ENCODE results near the gene UNC13D. TPM values are rescaled to one million over a fixed set of nuclear protein-coding genes. Genes with fewer than 3 reads are reported as not detected.
"Not testable (repeated sequence)": the region's sequence is repeated elsewhere in the genome, so short reads cannot be mapped to it uniquely, and the experiment has no call there.

Gene UNC13D
- 0.06 and 0.86 TPM in 2 replicates for total RNA-seq (2014; rRNA removed; shearing (Covaris generic))

GRCh38 chr17:75843577-75844529 is at the start of gene UNC13D:
Gene UNC13D, minus strand, starts transcription at chr17:75844404. Its CDS starts 67 bp downstream, at chr17:75844337.
- no peak for DNase-seq (ENCODE audit: low read depth)

DNA sequence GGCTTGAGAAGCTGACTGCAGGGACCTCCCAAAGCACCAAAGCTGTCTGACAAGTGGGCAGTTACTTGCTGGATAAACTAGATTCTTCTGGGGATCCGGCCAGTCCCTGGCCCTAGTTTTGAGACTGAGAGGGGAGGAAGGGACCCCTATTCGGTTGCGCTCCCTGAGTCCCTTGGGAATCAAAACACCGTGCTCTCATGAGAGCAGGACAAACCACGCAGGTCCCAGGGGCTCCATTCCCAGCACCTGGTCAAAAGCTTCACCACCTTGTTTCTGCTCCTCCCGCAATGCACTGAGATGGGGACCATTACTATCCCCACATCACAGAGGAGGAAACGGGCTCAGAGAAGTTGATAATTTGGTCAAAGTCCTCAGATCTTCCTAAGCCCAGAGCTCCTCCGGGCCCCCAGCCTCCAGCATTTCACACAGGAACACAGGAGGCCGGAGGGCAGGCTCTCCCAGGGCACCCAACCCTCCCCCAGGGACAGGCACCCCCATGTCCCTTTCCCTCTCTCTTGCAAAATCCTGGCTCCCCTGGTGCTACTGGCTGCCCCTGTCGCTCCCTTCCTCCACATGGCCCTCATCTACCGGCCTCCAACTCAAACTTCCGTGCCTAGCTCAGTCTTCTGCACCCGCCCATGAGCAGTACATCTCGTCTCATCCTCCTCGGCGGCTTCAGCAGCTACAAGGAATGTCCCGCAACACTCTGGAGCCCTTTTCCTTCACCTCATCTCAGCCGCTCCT is 49.3 kb upstream of the UNC13D start:
- DNase-seq (ENCODE audit: low read depth) = no peak

GRCh38 chr17:75892556-75893224 is 48.5 kb upstream of the UNC13D start:
- DNase-seq (ENCODE audit: low read depth) = no peak

DNA sequence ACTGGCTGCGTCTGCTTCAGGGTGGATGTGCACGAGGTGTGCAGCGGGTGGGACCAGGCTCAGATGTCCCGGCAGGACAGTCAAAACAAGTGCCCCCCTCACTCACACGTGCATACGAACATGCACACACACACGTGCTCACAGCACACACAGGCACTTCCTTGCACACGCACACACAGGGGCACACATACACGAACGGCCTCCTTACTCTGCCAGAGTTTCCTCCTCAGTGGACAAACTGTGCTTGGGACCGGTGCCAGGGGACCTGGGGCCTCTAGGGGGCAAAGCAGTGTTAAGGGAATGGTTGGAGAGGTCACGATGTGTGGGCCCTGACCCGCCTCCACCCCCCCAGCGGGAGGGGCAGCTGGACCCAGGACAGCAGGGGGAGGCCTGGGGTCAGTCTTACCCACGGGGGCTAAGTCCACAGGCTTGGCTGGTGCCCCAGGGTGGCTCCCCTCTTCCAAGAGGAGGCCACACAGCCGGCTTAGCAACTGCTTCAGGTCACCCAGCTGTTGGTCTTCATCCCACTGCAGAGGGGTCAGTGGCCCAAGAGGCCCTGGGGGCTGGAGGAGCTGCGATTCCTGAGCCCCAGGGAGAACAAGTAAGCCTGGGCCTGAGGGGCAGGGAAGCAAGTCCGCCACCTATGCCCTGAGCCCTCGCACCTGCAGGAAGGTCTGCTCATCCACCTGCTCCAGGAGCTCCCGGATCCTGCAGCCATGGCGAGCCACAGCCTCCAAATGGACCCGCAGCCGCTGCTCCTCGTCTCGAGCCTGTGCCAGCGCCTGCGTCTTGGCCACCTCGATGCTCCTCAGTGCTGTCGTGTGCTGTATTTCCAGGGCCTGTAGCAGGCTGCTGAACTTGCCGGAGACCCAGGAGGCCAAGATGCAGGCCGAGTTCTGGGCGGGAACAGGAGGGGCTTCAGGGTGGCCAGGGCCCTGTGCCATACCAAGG is 47.7 kb upstream of the UNC13D start:
- no peak for DNase-seq (ENCODE audit: low read depth)

GRCh38 chr17:75891022-75891604 is 46.9 kb upstream of the UNC13D start:
- DNase-seq (ENCODE audit: low read depth) = no peak

- no peak for DNase-seq (ENCODE audit: low read depth)
Observed at GRCh38 chr17:75889454-75889853, 45.2 kb upstream of the UNC13D start.

DNA sequence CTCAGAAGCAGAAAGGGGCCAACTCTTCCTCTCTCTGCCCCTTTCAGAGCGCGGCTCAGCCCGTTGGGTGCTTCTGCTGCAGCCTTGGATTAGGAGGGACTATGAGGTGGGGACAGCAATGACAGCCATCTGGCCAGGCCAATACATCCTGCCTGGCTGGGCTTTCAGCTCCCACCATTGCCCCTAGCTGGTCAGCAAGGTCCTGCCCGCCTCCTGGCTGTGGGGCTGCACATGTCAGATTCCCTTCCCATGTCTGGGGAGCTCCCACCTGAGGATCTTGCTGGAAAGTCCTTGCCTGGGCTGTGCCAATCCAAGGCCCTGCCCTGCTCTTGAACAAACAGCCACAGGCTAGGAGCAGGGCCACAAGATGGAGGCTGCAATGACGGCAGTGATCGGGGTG is 44.3 kb upstream of the UNC13D start:
- no peak for DNase-seq (ENCODE audit: low read depth)

DNA sequence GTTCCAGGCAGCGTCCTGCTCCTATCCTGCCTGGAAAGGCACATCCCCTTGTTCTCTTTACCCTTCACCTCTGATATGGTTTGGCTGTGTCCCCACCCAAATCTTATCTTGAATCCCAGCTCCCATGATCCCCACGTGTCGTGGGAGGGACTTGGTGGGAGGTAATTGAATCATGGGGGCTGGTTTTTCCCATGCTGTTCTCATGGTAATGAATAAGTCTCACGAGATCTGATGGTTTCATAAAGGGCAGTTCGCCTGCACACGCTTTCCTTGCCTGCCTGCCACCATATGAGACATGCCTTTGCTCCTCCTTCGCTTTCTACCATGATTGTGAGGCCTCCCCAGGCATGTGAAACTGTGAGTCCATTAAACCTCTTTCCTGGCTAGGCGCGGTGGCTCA is 41.7 kb upstream of the UNC13D start:
- DNase-seq (ENCODE audit: low read depth) = not testable (repeated sequence)

DNA sequence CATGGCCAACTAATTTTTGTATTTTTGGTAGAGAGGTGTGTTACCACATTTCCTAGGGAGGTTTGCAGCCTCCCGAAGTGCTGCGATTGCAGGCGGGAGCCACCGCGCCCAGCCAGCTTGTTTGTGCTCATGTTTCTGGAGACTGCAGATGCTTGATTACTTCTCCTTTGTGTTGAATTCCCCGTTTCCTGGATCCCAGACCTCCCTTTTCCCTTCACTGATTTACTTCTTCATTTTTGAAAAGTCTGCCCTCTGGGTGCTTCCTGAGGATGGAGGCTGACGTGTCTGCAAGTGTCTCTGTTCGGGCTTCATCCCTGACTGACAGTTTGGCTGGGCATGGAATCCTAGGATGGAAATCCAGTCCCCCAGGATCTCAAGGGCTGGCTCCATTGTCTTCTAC is 41.2 kb upstream of the UNC13D start:
- no peak for DNase-seq (ENCODE audit: low read depth)

DNA sequence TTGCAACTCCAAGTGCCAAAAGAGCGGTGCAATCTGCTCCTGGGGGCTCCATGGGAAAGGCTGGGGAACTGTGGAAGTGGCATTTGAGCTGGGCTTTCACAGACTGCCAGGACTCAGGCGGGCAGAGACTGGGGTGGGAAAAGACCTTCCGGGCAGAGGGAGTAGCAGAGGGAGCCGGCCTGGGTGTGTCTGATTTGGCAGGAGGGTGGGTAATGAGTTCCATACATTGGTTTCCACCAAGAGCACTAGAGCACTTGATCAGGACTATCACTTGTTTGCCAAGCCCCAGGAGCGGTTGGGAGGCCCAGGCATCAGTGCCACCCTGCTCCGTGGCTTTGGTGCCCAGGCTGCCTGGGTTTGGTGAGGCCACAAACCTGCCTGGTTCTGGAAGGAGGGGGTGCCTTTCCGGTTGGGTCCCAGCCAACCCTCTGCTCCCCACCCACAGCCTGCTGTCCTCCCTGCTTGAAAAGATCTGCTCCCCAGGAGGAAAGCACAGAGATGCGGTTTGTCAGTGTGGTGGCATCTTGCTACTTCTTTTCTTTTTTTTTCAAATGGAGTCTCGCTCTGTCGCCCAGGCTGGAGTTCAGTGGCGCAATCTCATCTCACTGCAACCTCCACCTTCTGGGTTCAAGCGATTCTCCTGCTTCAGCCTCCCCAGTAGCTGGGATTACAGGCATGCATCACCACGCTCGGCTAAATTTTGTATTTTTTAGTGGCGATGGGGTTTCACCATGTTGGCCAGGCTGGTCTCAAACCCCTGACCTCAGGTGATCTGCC is 37.7 kb upstream of the UNC13D start:
- no peak for DNase-seq (ENCODE audit: low read depth)

GRCh38 chr17:75880266-75880665 is 36.1 kb upstream of the UNC13D start:
- no peak for DNase-seq (ENCODE audit: low read depth)

- peak; percentile 65 for DNase-seq (ENCODE audit: low read depth)
Observed at GRCh38 chr17:75878174-75878998, 34.2 kb upstream of the UNC13D start, which contains the start of gene TRIM47. Gene TRIM47, minus strand, starts transcription at chr17:75878581. Its CDS starts 33 bp downstream, at chr17:75878548.

DNA sequence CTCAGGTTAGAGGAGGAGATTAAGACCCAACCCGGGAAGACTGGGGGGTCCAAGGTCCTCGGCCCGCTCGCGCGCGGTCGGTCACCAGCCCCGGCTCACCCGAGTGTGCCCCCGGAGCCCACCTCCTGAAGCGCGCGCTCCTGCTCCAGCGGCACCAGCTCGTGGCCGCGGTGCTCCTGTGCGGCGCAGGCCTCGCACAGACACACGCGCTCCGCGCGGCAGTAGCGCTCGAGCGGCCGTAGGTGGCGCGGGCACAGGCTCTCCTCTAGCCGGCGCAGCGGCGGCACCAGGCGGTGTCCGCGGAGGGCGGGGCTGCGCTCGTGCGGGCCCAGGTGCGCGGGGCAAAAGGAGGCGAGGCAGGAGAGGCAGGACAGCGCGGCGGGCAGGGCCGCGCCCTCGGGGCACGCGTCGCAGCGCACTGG is 33.6 kb upstream of the UNC13D start:
- DNase-seq (ENCODE audit: low read depth) = peak; percentile 90

GRCh38 chr17:75876938-75877751 is 32.9 kb upstream of the UNC13D start:
- peak; percentile 97 for DNase-seq (ENCODE audit: low read depth)

GRCh38 chr17:75876190-75876937 is 32.2 kb upstream of the UNC13D start:
- DNase-seq (ENCODE audit: low read depth) = peak; percentile 73

DNA sequence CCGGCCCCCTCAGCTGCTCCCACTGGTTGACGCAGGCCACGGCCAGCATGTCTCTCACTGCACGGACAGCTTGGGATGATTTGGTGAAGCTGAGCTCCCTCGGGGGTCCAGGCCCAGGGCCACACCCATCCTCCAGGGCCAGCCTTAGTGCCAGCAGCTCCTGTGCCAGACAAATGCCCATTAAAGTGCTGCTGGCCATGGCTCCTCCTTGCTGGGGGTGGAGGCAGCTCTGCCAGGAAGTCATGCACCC is 31.7 kb upstream of the UNC13D start:
- DNase-seq (ENCODE audit: low read depth) = no peak

- DNase-seq (ENCODE audit: low read depth) = no peak
Observed at GRCh38 chr17:75875182-75875939, 31.2 kb upstream of the UNC13D start.
